ENCODE data around the gene ZNF773.

GRCh38 chr19:57537953-57538547 is 38.3 kb downstream of the ZNF773 start:
- TF ChIP-seq CTCF (IDR thresholded peaks at IDR 0.05) (no peak), POLR2A (IDR thresholded peaks at IDR 0.05) (no peak), EP300 (IDR thresholded peaks at IDR 0.05) (no peak)

Measured in ovary (tissue), 3 donors.